GM18526 (cell line): ENCODE results near the gene SOS2.

ENCODE experiments used
- POLR2A ChIP-seq: IDR thresholded peaks from 3 replicates; pipeline ENCODE4 v1.6.1; 2011; ENCODE audit not compliant: insufficient read length; ENCODE audit errors: extremely low read depth

The SOS2 gene

DNA sequence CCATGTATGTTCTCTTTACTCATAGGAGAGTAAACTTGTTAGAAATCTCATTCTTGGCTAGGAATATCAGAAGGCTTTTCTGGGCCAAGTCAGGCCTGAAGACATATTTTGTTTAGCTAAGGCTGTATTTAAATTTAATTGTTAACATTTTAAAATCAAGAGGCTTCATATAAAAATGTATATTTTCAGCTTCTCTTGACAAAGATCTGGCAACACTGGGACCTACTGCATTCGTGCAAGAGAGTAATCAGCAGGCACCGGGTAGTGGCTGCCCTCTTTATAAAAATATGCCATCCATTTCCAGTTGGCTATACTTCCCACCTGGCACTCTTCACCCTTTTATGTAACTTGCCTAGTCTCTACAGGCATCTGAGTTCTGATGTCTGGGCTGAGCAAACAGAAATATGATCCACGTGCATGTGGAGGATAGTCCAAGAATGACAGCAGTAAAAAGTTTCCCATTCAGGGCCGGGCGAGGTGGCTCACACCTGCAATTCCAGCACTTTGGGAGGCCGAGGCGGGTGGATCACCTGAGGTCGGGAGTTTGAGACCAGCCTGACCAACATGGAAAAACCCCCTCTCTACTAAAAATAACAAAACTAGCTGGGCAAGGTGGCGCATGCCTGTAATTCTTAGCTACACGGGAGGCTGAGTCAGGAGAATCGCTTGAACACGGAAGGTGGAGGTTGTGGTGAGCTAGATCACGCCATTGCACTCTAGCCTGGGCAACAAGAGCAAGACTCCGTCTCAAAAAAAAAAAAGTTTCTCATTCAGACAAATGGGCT is 2.0 kb upstream of the SOS2 start:
- no peak for TF ChIP-seq POLR2A

DNA sequence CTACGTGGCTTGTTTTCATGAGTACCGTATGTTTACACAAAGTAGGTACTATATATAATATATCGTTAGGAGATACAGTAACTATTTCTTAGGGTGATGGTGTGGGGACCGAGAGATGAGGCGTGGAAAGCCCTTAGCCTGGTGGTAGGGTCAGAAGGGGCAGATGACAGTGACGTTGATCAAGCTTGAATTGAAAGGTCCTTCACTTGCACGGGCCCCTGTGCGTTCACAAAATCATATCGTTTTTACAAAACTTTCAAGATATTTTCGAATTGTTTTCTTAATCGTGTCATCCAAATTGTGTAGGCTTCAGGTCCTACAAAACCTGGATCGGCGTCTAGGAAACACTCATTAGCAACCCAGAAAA is 881 bp upstream of the SOS2 start:
- no peak for TF ChIP-seq POLR2A

DNA sequence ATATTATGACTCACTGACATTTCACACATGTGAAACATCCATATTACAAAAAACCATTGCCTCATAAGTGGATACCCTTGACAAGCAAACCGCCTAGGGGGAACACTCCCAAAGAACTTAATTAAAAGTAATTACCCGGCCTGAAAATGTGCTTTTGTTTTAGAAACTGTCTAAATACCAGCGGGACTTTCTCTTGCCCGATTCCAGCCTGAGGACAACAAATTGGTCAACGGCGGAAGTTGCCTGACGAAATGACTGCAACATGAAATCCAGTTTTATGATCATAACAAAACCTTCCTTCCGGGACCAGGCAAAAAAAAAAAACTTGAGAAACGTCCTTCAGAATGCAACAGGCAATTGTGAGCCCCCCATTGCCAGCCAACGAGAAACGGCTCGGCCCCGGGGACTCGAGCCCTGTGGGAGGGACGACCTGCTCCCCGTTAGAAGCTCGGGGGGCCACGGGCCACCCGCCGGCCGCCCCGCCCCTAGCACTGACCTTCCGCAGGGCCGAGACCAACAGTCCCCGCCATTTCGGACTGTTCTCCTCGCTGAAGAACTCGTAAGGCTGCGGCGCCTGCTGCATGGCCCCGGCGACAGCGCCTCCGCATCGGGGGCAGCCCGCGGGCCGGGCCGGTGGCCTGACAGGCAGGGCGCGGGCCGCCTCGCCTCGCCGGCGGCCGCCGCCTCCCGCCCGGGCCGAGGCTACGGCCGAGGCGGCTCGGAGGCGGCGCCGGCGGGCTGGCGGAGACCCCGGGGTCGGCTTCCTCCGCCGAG is 490 bp downstream of the SOS2 start:
- no peak for TF ChIP-seq POLR2A

DNA sequence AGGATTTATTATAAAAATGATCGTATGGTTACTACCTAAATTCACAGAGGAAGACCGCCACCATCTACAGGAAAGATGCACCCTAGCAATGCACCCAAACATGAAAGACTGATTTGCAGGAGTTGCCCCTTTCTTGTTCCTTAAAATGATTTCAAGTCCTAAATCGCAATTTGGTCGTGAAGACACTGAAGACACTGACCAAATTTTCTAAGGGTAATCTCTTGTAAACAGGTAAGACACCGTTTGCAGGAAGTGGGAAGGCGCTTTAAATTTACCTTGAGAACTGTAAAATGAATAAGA is 1.0 kb downstream of the SOS2 start:
- TF ChIP-seq POLR2A: no peak

DNA sequence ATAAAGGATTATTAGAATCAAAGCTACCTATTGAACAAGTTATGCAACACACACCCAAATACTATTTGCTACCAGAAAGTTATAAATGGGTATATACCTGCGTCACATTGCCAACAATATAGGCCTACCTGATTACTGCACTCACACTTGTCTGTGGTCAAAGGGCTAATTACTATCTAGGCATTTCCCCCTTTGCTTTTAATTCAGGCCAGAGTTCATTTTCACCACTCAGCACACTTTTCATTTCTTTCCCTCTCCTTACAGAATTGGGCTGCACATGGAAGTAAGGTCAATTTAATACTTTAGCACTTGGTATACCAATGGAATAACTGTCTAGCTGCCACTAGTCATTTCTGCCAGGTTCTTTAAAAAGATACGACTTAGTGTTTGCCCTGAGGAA is 1.7 kb downstream of the SOS2 start:
- no peak for TF ChIP-seq POLR2A

DNA sequence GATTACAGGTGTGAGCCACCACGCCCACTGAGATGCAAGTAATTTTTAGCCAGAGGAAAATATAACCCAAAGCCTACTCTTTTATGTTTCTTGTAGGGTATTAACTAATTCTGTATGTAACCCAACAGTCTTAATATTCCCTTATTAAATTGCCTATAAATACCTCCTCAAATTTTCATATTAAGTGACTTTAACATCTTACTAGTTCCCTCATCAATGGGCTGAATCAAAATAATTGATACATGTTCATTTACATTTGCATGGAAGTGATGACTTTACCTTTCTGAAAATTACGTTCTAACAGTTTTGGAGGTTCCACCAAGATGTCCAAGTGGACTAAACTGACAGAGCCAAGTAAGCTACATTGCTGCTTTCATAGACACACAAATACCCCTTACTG is 3.1 kb downstream of the SOS2 start:
- no peak for TF ChIP-seq POLR2A

DNA sequence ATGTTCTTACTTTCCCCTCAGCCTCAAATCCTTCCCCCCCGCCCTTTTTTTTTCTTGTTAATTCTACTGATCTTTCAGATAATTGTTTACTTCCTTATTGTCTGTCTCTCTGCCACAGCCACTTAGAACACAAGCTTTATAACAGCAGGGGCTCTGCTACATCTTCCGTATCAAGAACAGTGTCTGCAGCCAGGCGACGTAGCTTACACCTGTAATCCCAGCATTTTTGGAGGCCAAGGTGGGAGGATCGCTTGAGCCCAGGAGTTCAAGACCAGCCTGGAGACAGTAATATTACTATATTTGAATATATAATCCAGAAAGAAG is 5.4 kb downstream of the SOS2 start:
- no peak for TF ChIP-seq POLR2A

DNA sequence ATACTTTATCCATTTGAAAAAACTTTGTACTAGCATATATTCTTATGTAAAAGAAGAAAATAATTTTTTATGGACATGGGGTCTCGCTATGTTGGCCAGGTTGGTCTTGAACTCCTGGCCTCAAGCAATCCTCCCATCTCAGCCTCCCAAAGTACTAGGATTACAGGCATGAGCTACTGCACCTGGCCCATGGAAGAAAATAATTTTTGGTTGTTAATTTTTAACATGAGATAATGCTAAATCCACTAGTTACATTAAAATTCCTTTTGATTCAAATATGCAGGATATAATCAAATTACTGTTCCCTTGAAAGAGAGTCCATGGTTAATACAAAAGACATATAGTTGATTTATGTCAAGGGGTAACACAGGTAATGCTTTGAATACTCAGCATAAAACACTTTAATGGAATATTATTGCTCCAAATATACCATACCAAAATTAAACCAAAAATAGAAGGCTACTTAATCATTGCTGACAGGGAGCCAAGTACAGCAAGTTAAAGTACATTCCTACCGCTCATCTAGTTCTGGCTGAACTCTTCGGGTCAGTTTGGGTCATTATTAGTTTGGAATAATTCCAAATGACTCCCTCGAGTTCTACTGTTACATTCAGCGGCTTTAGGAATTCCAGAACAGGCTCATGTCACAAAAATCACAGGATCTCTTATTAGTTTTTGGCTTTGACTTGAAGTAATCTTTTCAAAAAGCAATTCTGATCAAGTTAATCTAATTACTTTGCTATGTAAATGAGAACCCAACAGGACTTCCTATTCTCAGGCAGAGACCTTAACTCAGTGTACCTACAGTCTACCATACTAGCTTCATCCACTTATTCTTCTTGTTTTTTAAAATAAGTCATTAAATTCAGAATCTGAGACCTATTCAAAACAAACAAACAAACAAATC is 6.1 kb downstream of the SOS2 start:
- no peak for TF ChIP-seq POLR2A

DNA sequence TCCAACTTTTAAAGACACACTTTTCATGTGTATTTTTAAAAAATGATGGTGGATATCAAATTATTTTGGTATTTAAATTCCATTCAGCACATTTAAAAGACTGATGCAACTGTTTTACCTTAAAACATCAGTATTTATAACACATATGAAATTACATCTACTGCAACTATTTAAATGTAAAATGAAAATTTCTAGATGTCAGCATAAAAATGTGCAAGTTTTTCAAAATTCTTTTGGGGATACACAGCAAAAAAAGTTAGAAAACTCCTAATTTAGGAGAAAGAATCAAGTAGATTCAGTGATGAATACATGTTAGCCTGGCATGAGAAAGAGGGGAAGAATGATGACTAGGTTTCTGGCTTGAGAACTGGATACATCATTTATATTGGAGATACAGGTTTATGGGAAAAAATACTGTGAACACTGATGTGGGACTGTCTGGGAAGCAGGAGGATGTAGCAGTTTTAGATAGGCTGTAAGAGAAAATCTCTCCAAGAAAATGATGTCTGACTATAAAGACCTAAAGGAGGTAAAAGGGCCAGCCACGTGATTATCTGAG is 9.2 kb downstream of the SOS2 start:
- TF ChIP-seq POLR2A: no peak

DNA sequence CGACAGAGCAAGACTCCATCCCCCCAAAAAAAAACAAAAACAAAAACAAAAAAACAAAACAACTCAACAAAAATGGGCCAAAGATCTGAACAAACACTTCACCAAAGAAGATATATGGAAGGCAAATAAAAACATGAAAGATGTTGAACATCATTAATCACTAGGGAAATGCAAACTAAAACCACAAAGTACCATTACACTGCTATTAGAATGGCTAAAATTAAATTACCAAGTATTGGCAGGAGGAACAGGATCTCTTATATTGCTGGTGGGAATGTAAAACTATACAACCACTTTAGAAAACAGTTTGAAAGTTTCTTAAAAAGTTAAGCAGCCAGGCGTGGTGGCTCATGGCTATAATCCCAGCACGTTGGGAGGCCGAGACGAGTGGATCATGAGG is 12.9 kb downstream of the SOS2 start:
- TF ChIP-seq POLR2A: no peak

DNA sequence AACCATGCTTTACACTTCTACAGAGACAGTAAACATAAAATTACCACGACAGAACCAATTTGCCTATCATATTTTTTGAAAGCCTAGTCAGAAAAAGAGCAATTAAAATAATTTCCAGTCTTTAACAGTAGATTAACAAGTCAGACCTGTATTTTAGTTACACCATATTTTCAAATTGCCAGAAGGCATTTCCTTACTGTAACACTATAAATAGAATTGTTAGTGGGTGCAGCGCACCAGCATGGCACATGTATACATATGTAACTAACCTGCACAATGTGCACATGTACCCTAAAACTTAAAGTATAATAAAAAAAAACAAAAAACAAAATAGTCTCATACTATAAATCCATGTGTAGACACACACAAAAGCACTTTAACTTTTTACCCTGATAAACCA is 16.0 kb downstream of the SOS2 start:
- no peak for TF ChIP-seq POLR2A

DNA sequence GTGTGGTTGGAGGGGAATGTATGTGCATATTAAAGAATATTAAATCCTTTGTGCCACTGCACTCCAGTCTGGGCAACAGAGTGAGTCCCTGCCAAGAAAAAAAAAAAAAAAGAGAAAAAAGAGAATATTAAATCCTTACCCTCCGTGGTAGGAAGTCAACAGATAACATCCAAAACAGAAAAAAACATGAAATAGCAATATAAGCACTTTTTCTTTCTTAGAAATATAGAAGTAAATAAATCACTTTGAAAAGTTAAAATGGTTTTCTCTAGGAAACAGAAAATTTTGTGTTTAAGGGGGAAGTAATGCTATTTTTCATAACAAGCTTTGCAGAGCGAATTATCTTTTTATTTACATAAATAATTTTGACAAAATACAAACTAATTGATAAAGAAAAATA is 17.6 kb downstream of the SOS2 start:
- TF ChIP-seq POLR2A: no peak

DNA sequence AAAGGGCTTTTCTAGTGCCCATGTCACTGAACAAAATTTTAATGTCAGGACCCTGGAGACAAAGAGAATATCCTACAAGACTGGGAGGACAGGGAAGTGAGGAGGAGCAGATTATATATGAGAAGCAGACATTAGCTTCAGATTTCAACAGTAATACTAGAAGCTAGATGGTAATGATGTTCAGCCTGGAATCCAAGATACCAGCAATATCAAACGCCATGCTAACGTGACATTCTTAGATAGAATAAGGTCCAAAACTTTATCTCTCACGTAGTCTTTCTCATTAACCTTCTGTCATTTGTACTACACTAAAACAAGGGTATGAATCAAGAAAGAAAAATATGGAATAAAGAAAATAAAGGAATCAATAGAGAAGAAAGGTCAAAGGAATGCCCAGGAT is 18.7 kb downstream of the SOS2 start:
- no peak for TF ChIP-seq POLR2A

DNA sequence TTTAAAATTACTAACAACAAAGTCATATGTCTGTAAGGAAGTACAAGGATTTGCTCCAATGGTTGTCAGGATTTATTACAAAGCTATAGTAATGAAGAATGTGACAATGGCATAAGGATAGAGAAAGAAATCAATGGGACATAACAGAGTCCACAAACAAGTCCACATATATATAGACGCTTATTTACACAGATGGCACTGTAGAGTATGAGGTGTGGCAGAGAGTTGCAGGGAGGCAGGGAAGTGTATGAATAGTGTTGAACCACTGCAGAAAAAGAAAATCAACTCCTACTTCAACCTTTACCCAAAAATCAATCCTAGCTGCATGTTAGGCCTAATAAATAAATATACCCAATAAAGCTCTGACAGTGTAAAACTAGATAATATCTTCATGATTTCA is 21.3 kb downstream of the SOS2 start:
- no peak for TF ChIP-seq POLR2A

DNA sequence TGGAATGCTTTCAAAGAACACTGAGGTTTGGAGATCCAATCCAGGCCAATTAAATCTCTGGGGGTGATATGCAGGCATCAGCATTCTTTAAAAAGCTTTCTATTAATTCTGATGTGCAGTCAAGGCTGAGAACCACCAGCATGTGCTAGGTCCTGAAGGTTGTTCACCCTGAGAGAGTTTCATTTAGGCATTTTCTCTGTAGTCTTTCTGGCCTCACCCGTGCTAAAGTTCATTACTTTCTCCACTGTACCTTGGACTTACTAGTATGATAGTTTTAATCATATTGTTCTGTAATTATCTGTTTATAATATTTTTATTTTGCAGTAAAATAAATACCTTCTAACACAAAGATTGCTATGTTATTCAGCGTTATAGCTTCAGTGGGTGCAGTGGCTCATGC is 32.9 kb downstream of the SOS2 start:
- no peak for TF ChIP-seq POLR2A

DNA sequence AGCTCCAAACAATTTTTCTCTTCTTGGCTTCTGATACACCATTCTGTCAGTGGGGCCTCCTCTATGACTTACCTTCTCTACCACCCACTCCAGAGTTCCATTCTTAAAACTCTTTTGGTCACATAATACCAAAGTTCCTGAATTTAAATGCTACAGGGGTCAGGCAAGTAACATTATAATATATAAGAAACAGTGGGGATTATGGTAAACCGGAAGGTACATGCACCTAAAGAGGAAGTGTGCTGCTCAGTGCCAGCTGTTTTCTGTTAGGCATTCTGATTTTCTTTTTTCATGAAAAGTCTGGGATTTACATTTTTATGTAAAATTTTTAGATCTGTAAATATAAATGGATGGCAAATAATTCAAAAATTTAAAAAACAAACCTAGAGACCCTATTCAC is 39.9 kb downstream of the SOS2 start:
- TF ChIP-seq POLR2A: no peak
